Glutamatergic neuron (in vitro differentiated cells): ENCODE data around the gene CDK5R1. TPM values are rescaled to one million over a fixed set of nuclear protein-coding genes. Genes with fewer than 3 reads are reported as not detected.

Experiments used
- DNase-seq: peaks from one replicate; pipeline ENCODE4 v3.0.0; 2022
- H3K27ac Mint-ChIP-seq: one replicate; pipeline ENCODE4 v1.8.0; 2020; ENCODE audit warnings: mild to moderate bottlenecking, mixed read lengths, inconsistent platforms; ENCODE audit not compliant: unreplicated experiment
- H3K27me3 Mint-ChIP-seq: one replicate; pipeline ENCODE4 v1.8.0; 2020; ENCODE audit warnings: mild to moderate bottlenecking, moderate library complexity, mixed read lengths, inconsistent platforms; ENCODE audit not compliant: unreplicated experiment
- H3K36me3 Mint-ChIP-seq: one replicate; pipeline ENCODE4 v1.8.0; 2020; ENCODE audit warnings: mild to moderate bottlenecking, mixed read lengths, inconsistent platforms; ENCODE audit not compliant: unreplicated experiment
- H3K4me1 Mint-ChIP-seq: one replicate; pipeline ENCODE4 v1.8.0; 2020; ENCODE audit warnings: mild to moderate bottlenecking, low read depth, mixed read lengths, inconsistent platforms; ENCODE audit not compliant: unreplicated experiment
- H3K4me3 Mint-ChIP-seq: one replicate; pipeline ENCODE4 v1.8.0; 2020; ENCODE audit warnings: mild to moderate bottlenecking, mixed read lengths, inconsistent platforms; ENCODE audit not compliant: unreplicated experiment
- H3K9me3 Mint-ChIP-seq: one replicate; pipeline ENCODE4 v1.8.0; 2020; ENCODE audit warnings: mild to moderate bottlenecking, moderate library complexity, mixed read lengths, inconsistent platforms; ENCODE audit not compliant: unreplicated experiment
- CTCF ChIP-seq: fragments of 200-600 bp; sonication (generic); IDR thresholded peaks from one replicate; pipeline ENCODE4 v1.5.0; 2021; ENCODE audit not compliant: partially characterized antibody, unreplicated experiment
- total RNA-seq: library from RNA; stranded (reverse); fragmentation: NEBNext Ultra II Directional; extraction: Animal tissue kit (Norgen Biotek cat#: 25700); gene quantifications from one replicate; pipeline ENCODE4 v1.2.1, GENCODE V29; 2021; ENCODE audit not compliant: unreplicated experiment

Gene CDK5R1
- total RNA-seq, 1 donor from 2014 or later = 73.9 TPM

GRCh38 chr17:32444301-32445073, 42.3 kb upstream of the CDK5R1 start, which contains the start of gene PSMD11:
TSS of gene PSMD11 (plus strand) at chr17:32444510. CDS start at chr17:32444524, 14 bp downstream.
- DNase-seq = peak; percentile 100
- Mint-ChIP-seq H3K9me3 (peaks cover 3% of the 10 kb centered on the region), H3K27ac (peak within 1 kb of the TSS; percentile 69), H3K27me3 (peaks cover 7% of the 10 kb centered on the region), H3K4me1 (peaks cover 12% of the 10 kb centered on the region), H3K4me3 (peak within 1 kb of the TSS; percentile 85), H3K36me3 (no peaks in the 10 kb centered on the region)
- TF ChIP-seq CTCF = peak; percentile 90

GRCh38 chr17:32445074-32445415, 41.7 kb upstream of the CDK5R1 start:
- TF ChIP-seq CTCF = no peak
- peaks cover 12% of the 10 kb centered on the region for H3K4me1 Mint-ChIP-seq
- DNase-seq = peak; percentile 27
- H3K9me3 Mint-ChIP-seq = peaks cover 3% of the 10 kb centered on the region
- H3K36me3 Mint-ChIP-seq = no peaks in the 10 kb centered on the region
- H3K27me3 Mint-ChIP-seq = peaks cover 7% of the 10 kb centered on the region
- H3K27ac Mint-ChIP-seq = peak overlapping the region; percentile 69
- peak overlapping the region; percentile 85 for H3K4me3 Mint-ChIP-seq

- no peak for DNase-seq
- peaks cover 7% of the 10 kb centered on the region for H3K27me3 Mint-ChIP-seq
- peaks cover 3% of the 10 kb centered on the region for H3K9me3 Mint-ChIP-seq
- no peaks in the 10 kb centered on the region for H3K36me3 Mint-ChIP-seq
- peaks cover 12% of the 10 kb centered on the region for H3K4me1 Mint-ChIP-seq
- no peak for TF ChIP-seq CTCF
- peak overlapping the region; percentile 69 for H3K27ac Mint-ChIP-seq
- H3K4me3 Mint-ChIP-seq = peak overlapping the region; percentile 85
These were observed 41.3 kb upstream of the CDK5R1 start for GRCh38 chr17:32445497-32445896.

GRCh38 chr17:32445971-32446370, 40.8 kb upstream of the CDK5R1 start:
- no peak for DNase-seq
- TF ChIP-seq CTCF = no peak
- Mint-ChIP-seq H3K9me3 (peaks cover 3% of the 10 kb centered on the region), H3K27ac (no peak overlapping the region), H3K36me3 (no peaks in the 10 kb centered on the region), H3K4me3 (peak overlapping the region; percentile 85), H3K27me3 (peaks cover 7% of the 10 kb centered on the region), H3K4me1 (peaks cover 12% of the 10 kb centered on the region)

GRCh38 chr17:32446949-32447348, 39.8 kb upstream of the CDK5R1 start:
- no peak for TF ChIP-seq CTCF
- Mint-ChIP-seq H3K27me3 (peaks cover 5% of the 10 kb centered on the region), H3K36me3 (no peaks in the 10 kb centered on the region), H3K9me3 (peaks cover 3% of the 10 kb centered on the region), H3K4me3 (no peak overlapping the region), H3K27ac (no peak overlapping the region), H3K4me1 (peaks cover 12% of the 10 kb centered on the region)
- DNase-seq = no peak
